ENCODE measurements around the gene RPL36.
"Not testable (repeated sequence)": the region's sequence is repeated elsewhere in the genome, so short reads cannot be mapped to it uniquely, and the experiment has no call there.

Gene RPL36

DNA sequence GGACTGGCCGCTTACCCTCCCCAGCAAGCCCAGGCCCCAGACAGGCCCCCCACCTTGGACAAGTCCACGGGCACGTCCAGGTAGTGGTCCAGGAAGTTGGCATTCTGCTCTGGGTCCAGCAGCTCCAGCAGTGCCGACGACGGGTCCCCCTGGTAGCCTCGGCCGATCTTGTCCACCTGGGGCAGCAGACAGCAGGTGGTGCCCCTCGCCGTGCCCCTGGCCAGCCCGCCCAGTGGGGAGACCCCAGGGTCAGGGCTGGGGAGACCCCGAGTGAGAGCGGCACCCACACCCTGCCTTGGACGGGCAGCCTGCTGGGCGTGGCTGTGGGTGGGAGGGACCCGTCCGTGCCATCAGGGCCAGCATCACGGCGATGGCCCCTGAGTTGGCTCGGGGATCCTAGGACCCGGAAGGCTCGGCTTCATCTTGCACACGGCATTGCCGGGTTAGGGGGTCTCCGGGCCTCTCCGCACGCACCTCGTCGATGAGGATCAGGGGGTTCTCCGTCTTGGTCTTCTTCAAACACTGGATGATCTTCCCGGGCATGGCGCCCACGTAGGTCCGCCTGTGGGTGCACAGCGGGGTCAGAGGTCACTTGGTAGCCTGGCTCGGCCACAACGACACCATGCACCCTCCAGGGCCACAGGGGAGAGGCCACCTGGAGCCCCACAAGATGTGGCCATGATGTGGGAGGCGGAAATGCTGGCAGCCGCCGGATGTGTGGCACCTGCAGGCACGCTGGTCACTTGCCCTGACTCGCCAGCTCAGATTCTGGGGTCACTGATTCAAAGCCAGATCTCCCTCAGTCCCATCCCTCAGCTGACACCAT lies 6.3 kb downstream of the RPL36 start:
- no peak for DNase-seq (ENCODE audit: low read depth, low spot score)
- peaks cover 7% of the 10 kb centered on the region; the same call in 1 of the 2 replicates for H3K9me3 ChIP-seq (ENCODE audit: insufficient read depth, low read length)
- H3K27me3 ChIP-seq (ENCODE audit: insufficient read depth, insufficient read length), result no peaks in the 10 kb centered on the region
- no peak overlapping the region for H3K4me3 ChIP-seq (ENCODE audit: insufficient read length, low read depth)
- H3K4me1 ChIP-seq (ENCODE audit: insufficient read depth, insufficient read length), result peaks cover 25% of the 10 kb centered on the region
- H3K36me3 ChIP-seq (ENCODE audit: insufficient read depth, insufficient read length, low read length), result peaks cover 94% of the 10 kb centered on the region
- TF ChIP-seq YY1 (IDR thresholded peaks at IDR 0.05; ENCODE audit: insufficient read depth, insufficient read length), result no peak
- TF ChIP-seq SUZ12 (IDR thresholded peaks at IDR 0.05; ENCODE audit: extremely low read depth, insufficient read depth, insufficient read length), result no peak
- TF ChIP-seq ZNF274 (IDR thresholded peaks at IDR 0.05; ENCODE audit: low read depth, low read length), result no peak
- no peak overlapping the region for H3K9ac ChIP-seq (ENCODE audit: insufficient read length, low read depth)

GRCh38 chr19:5697022-5697889 lies 7.2 kb downstream of the RPL36 start:
- TF ChIP-seq ZNF274 (IDR thresholded peaks at IDR 0.05; ENCODE audit: low read depth, low read length), result no peak
- no peak for TF ChIP-seq SUZ12 (IDR thresholded peaks at IDR 0.05; ENCODE audit: extremely low read depth, insufficient read depth, insufficient read length)
- no peak for TF ChIP-seq YY1 (IDR thresholded peaks at IDR 0.05; ENCODE audit: insufficient read depth, insufficient read length)
- peaks cover 86% of the 10 kb centered on the region for H3K36me3 ChIP-seq (ENCODE audit: insufficient read depth, insufficient read length, low read length)

DNA sequence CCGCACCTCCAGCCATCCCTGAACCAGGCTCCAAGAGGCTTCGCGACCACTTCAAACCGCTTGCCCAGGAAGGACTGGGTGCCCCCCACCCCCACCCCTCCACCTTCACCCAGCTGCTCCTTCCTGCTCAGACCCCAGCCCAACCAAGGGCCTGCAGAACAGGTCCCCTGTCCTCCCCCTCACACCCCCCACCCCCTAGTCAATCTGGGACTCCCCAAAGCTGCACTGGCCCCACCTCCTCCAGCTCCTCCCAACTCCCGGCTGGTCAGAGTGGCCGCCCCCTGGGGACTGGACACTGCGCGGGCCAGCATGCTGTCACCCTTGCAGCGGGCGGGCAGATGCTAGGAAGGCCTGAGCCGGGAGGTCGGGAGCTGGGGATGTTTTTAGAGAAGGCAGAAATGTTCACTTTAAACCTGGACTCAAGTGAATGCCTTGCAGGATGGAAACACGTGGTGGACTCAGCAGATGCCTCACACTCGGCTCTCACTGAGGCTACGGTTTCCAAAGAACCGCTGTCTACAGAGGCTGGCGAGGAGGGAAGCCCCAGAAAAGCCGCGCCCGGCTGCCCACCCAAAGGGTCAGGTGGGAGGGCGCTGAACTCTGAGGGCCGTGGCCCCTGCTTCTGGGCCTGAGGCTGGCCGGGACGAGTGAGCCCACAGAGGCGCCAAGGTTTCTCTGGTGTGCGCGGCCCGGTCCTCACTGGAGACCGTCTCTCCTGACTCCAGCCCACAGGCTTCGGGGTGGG lies 8.0 kb downstream of the RPL36 start:
- H3K36me3 ChIP-seq (ENCODE audit: insufficient read depth, insufficient read length, low read length), result peaks cover 79% of the 10 kb centered on the region
- H3K4me3 ChIP-seq (ENCODE audit: insufficient read length, low read depth), result no peak overlapping the region
- peaks cover 14% of the 10 kb centered on the region for H3K4me1 ChIP-seq (ENCODE audit: insufficient read depth, insufficient read length)
- H3K9me3 ChIP-seq (ENCODE audit: insufficient read depth, low read length), result peaks cover 13% of the 10 kb centered on the region; the same call in 1 of the 2 replicates
- no peak overlapping the region for H3K9ac ChIP-seq (ENCODE audit: insufficient read length, low read depth)
- TF ChIP-seq ZNF274 (IDR thresholded peaks at IDR 0.05; ENCODE audit: low read depth, low read length) (no peak), YY1 (IDR thresholded peaks at IDR 0.05; ENCODE audit: insufficient read depth, insufficient read length) (no peak), SUZ12 (IDR thresholded peaks at IDR 0.05; ENCODE audit: extremely low read depth, insufficient read depth, insufficient read length) (no peak)
- H3K27me3 ChIP-seq (ENCODE audit: insufficient read depth, insufficient read length), result no peaks in the 10 kb centered on the region
- DNase-seq (ENCODE audit: low read depth, low spot score), result no peak

More at GRCh38 chr19:5697022-5697889, 7.2 kb downstream of the RPL36 start:
- Histone ChIP-seq H3K9me3 (ENCODE audit: insufficient read depth, low read length) (peaks cover 12% of the 10 kb centered on the region; the same call in 1 of the 2 replicates), H3K4me1 (ENCODE audit: insufficient read depth, insufficient read length) (peaks cover 19% of the 10 kb centered on the region), H3K4me3 (ENCODE audit: insufficient read length, low read depth) (no peak overlapping the region), H3K9ac (ENCODE audit: insufficient read length, low read depth) (peak overlapping the region; percentile 17), H3K27me3 (ENCODE audit: insufficient read depth, insufficient read length) (no peaks in the 10 kb centered on the region)
- no peak for DNase-seq (ENCODE audit: low read depth, low spot score)

DNA sequence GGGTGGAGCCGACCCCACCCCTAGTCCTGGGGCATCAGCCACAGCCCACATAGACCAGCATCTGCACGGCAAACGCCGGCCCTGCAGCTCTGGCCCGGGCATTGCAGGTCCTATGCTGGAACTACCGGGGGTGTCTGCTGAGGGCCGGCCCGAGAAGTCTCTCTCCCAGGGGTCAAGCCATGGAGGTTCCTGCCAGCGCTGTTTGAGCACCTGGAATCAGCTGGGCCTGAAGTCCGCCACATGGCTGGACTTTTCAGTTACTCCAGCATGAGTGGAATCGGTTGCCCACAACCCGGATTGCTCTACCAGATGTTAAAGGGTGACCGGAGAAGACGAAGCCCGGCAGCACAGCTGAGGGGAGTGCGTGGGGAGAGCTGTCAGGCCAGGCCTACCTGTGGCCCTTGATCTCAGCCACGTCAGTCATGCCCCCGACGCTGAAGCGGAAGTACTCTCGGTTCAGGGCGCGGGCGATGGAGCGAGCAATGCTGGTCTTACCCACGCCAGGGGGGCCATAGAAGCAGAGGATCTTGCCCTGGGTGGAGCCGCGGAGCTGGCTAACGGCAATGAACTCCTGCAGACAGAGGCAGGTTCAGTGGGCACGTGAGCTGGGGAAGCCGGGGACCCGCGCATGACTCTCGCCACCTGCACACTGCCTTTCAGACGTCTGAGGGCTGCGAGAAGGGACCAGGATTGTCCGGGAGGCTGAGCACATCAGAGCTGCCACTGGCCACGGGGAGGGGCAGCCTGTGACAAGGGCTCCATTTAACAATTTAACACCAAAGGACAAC lies 8.7 kb downstream of the RPL36 start:
- Histone ChIP-seq H3K27me3 (ENCODE audit: insufficient read depth, insufficient read length) (no peaks in the 10 kb centered on the region), H3K4me3 (ENCODE audit: insufficient read length, low read depth) (no peak overlapping the region), H3K9ac (ENCODE audit: insufficient read length, low read depth) (no peak overlapping the region), H3K9me3 (ENCODE audit: insufficient read depth, low read length) (peaks cover 21% of the 10 kb centered on the region; the same call in 1 of the 2 replicates), H3K36me3 (ENCODE audit: insufficient read depth, insufficient read length, low read length) (peaks cover 79% of the 10 kb centered on the region), H3K4me1 (ENCODE audit: insufficient read depth, insufficient read length) (peaks cover 7% of the 10 kb centered on the region)
- DNase-seq (ENCODE audit: low read depth, low spot score), result no peak
- no peak for TF ChIP-seq SUZ12 (IDR thresholded peaks at IDR 0.05; ENCODE audit: extremely low read depth, insufficient read depth, insufficient read length)
- no peak for TF ChIP-seq ZNF274 (IDR thresholded peaks at IDR 0.05; ENCODE audit: low read depth, low read length)
- no peak for TF ChIP-seq YY1 (IDR thresholded peaks at IDR 0.05; ENCODE audit: insufficient read depth, insufficient read length)

- TF ChIP-seq ZNF274 (IDR thresholded peaks at IDR 0.05; ENCODE audit: low read depth, low read length) (no peak), SUZ12 (IDR thresholded peaks at IDR 0.05; ENCODE audit: extremely low read depth, insufficient read depth, insufficient read length) (no peak), YY1 (IDR thresholded peaks at IDR 0.05; ENCODE audit: insufficient read depth, insufficient read length) (no peak)
- peaks cover 24% of the 10 kb centered on the region; the same call in 1 of the 2 replicates for H3K9me3 ChIP-seq (ENCODE audit: insufficient read depth, low read length)
- no peak overlapping the region for H3K9ac ChIP-seq (ENCODE audit: insufficient read length, low read depth)
- no peak for DNase-seq (ENCODE audit: low read depth, low spot score)
- peaks cover 5% of the 10 kb centered on the region for H3K4me1 ChIP-seq (ENCODE audit: insufficient read depth, insufficient read length)
- H3K27me3 ChIP-seq (ENCODE audit: insufficient read depth, insufficient read length), result no peaks in the 10 kb centered on the region
- no peak overlapping the region for H3K4me3 ChIP-seq (ENCODE audit: insufficient read length, low read depth)
- peaks cover 79% of the 10 kb centered on the region for H3K36me3 ChIP-seq (ENCODE audit: insufficient read depth, insufficient read length, low read length)
These were observed 10.5 kb downstream of the RPL36 start for GRCh38 chr19:5700455-5701092.

GRCh38 chr19:5702053-5702410 lies 11.9 kb downstream of the RPL36 start:
- H3K27me3 ChIP-seq (ENCODE audit: insufficient read depth, insufficient read length); H3K4me3 ChIP-seq (ENCODE audit: insufficient read length, low read depth); H3K4me1 ChIP-seq (ENCODE audit: insufficient read depth, insufficient read length); DNase-seq (ENCODE audit: low read depth, low spot score); H3K9ac ChIP-seq (ENCODE audit: insufficient read length, low read depth): not testable (repeated sequence)
- H3K9me3 ChIP-seq (ENCODE audit: insufficient read depth, low read length), result peaks cover 24% of the 10 kb centered on the region; the same call in 1 of the 2 replicates
- peaks cover 78% of the 10 kb centered on the region for H3K36me3 ChIP-seq (ENCODE audit: insufficient read depth, insufficient read length, low read length)
